Fibroblast of gingiva (primary cell): Measurements from ENCODE around the gene INTS11.

Source experiments
- DNase-seq: peaks from one replicate; pipeline ENCODE4 v3.0.0-alpha.2; 2011; ENCODE audit warnings: low read depth

INTS11 gene

DNA sequence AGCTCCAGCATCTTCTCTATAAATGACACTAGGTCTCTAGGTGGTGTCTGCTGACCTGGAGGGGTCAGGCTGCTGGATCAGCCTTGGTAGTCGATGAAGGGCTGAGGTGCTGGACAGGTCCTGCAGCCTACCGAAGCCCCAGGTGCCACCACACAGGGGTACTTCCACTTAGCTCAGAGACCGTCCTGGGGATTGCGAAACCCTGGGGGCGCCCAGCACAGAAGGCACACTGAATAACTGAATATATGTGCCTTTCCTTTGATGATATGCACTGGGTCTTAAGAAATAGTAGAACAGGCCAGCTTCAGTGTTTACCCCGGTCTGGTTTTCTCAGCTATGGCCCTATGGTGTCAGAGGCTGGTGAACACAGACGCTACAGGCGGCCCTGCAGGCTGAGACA lies 61.7 kb downstream of the INTS11 start:
- DNase-seq, result no peak

DNA sequence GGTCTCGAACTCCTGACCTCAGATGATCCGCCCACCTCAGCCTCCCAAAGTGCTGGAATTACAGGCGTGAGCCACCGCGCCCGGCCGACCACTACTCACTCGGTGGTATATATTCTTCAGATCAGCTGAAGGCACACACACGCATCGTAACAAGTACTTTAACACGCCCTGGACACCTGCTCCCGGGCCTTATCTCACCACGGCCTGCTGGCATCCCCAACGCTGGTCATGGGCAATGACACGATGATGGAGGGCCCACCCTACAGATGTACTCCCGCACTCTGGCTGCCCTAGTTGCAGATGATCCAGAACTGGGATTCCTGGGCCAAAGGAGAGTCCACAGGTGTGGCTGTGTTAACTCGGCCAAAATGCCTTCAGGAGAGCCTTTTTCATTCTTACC lies 62.4 kb downstream of the INTS11 start:
- DNase-seq, result no peak
